H1 (cell line): ENCODE results near the gene KRTAP10-3. TPM values are rescaled to one million over a fixed set of nuclear protein-coding genes. Genes with fewer than 3 reads are reported as not detected.

Experiments used
- BACH1 ChIP-seq: IDR thresholded peaks from 2 replicates; pipeline ENCODE4 v1.6.1; 2012; ENCODE audit warnings: low read length, improper control_type of control experiment
- CTBP2 ChIP-seq: IDR thresholded peaks from 2 replicates; pipeline ENCODE4 v1.7.0; 2011; ENCODE audit warnings: borderline replicate concordance, mild to moderate bottlenecking, moderate library complexity, mixed read lengths, low read length; ENCODE audit not compliant: insufficient read depth, insufficient read length
- FOSL1 ChIP-seq: IDR thresholded peaks from 2 replicates; pipeline ENCODE4 v1.6.1; 2011; ENCODE audit warnings: mild to moderate bottlenecking, low read depth, low read length, moderate library complexity; ENCODE audit not compliant: insufficient read depth
- GABPA ChIP-seq: IDR thresholded peaks from 2 replicates; pipeline ENCODE4 v1.6.1; 2011; ENCODE audit warnings: mild to moderate bottlenecking, low read length, moderate library complexity, borderline replicate concordance; ENCODE audit not compliant: insufficient read depth
- HDAC6 ChIP-seq: IDR thresholded peaks from one replicate; pipeline ENCODE4 v1.7.1; 2012; ENCODE audit warnings: low read depth, mild to moderate bottlenecking, inconsistent platforms, low read length, moderate library complexity
- JUN ChIP-seq: IDR thresholded peaks from 2 replicates; pipeline ENCODE4 v1.6.1; 2011; ENCODE audit warnings: low read depth, mild to moderate bottlenecking, improper control_type of control experiment, low read length
- TCF12 ChIP-seq: IDR thresholded peaks from 2 replicates; pipeline ENCODE4 v1.6.1; 2011; ENCODE audit warnings: low read depth, mild to moderate bottlenecking, low read length
- ZNF274 ChIP-seq: IDR thresholded peaks from 2 replicates; pipeline ENCODE4 v1.7.0; 2012; ENCODE audit warnings: low read length, borderline replicate concordance; ENCODE audit errors: extremely low read depth
- polyA plus RNA-seq, 7 experiments: library from polyadenylated mRNA; depleted of rRNA in 3 of 7; stranded (reverse) in 5 of 7; unstranded in 2 of 7; fragments of >200 nt in 5 of 7; fragments of 200-250 nt in 2 of 7; gene quantifications; 1 replicate in 5 of 7; 2 replicates in 1 of 7; 4 replicates in 1 of 7; pipeline versions ENCODE4 v1.2.1 to v1.2.3, GENCODE V29; 2011 to 2013; ENCODE audit warnings: missing spikeins in 2 of 7, mixed read lengths in 2 of 7
- total RNA-seq: library from RNA; stranded (reverse); fragmentation: NEBNext Ultra II Directional; extraction: Animal tissue kit (Norgen Biotek cat#: 25700); gene quantifications from 2 replicates; pipeline ENCODE4 v1.2.1, GENCODE V29; 2021
- TF ChIP-seq, protein P1 (sequence below): fragments of 300-600 bp; sonication (generic); IDR thresholded peaks from 2 replicates; pipeline ENCODE4 v1.7.1; 2012; ENCODE audit warnings: low read length, moderate library complexity, mild to moderate bottlenecking, inconsistent platforms; ENCODE audit not compliant: insufficient replicate concordance
- TF ChIP-seq, protein P2 (sequence below): IDR thresholded peaks from 2 replicates; pipeline ENCODE4 v1.6.1; 2012; ENCODE audit warnings: inconsistent platforms

Gene KRTAP10-3
- total and polyA plus RNA-seq, 2 of the 8 experiments (the other 6 are each of a cell fraction or from before 2014, with no cell fraction given), result not detected

- TF ChIP-seq, protein P1, sequence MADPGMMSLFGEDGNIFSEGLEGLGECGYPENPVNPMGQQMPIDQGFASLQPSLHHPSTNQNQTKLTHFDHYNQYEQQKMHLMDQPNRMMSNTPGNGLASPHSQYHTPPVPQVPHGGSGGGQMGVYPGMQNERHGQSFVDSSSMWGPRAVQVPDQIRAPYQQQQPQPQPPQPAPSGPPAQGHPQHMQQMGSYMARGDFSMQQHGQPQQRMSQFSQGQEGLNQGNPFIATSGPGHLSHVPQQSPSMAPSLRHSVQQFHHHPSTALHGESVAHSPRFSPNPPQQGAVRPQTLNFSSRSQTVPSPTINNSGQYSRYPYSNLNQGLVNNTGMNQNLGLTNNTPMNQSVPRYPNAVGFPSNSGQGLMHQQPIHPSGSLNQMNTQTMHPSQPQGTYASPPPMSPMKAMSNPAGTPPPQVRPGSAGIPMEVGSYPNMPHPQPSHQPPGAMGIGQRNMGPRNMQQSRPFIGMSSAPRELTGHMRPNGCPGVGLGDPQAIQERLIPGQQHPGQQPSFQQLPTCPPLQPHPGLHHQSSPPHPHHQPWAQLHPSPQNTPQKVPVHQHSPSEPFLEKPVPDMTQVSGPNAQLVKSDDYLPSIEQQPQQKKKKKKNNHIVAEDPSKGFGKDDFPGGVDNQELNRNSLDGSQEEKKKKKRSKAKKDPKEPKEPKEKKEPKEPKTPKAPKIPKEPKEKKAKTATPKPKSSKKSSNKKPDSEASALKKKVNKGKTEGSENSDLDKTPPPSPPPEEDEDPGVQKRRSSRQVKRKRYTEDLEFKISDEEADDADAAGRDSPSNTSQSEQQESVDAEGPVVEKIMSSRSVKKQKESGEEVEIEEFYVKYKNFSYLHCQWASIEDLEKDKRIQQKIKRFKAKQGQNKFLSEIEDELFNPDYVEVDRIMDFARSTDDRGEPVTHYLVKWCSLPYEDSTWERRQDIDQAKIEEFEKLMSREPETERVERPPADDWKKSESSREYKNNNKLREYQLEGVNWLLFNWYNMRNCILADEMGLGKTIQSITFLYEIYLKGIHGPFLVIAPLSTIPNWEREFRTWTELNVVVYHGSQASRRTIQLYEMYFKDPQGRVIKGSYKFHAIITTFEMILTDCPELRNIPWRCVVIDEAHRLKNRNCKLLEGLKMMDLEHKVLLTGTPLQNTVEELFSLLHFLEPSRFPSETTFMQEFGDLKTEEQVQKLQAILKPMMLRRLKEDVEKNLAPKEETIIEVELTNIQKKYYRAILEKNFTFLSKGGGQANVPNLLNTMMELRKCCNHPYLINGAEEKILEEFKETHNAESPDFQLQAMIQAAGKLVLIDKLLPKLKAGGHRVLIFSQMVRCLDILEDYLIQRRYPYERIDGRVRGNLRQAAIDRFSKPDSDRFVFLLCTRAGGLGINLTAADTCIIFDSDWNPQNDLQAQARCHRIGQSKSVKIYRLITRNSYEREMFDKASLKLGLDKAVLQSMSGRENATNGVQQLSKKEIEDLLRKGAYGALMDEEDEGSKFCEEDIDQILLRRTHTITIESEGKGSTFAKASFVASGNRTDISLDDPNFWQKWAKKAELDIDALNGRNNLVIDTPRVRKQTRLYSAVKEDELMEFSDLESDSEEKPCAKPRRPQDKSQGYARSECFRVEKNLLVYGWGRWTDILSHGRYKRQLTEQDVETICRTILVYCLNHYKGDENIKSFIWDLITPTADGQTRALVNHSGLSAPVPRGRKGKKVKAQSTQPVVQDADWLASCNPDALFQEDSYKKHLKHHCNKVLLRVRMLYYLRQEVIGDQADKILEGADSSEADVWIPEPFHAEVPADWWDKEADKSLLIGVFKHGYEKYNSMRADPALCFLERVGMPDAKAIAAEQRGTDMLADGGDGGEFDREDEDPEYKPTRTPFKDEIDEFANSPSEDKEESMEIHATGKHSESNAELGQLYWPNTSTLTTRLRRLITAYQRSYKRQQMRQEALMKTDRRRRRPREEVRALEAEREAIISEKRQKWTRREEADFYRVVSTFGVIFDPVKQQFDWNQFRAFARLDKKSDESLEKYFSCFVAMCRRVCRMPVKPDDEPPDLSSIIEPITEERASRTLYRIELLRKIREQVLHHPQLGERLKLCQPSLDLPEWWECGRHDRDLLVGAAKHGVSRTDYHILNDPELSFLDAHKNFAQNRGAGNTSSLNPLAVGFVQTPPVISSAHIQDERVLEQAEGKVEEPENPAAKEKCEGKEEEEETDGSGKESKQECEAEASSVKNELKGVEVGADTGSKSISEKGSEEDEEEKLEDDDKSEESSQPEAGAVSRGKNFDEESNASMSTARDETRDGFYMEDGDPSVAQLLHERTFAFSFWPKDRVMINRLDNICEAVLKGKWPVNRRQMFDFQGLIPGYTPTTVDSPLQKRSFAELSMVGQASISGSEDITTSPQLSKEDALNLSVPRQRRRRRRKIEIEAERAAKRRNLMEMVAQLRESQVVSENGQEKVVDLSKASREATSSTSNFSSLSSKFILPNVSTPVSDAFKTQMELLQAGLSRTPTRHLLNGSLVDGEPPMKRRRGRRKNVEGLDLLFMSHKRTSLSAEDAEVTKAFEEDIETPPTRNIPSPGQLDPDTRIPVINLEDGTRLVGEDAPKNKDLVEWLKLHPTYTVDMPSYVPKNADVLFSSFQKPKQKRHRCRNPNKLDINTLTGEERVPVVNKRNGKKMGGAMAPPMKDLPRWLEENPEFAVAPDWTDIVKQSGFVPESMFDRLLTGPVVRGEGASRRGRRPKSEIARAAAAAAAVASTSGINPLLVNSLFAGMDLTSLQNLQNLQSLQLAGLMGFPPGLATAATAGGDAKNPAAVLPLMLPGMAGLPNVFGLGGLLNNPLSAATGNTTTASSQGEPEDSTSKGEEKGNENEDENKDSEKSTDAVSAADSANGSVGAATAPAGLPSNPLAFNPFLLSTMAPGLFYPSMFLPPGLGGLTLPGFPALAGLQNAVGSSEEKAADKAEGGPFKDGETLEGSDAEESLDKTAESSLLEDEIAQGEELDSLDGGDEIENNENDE, result no peak
- TF ChIP-seq GABPA (no peak), FOSL1 (no peak), HDAC6 (no peak), TCF12 (no peak), ZNF274 (no peak), JUN (no peak), BACH1 (no peak), CTBP2 (no peak)
- TF ChIP-seq, protein P2, sequence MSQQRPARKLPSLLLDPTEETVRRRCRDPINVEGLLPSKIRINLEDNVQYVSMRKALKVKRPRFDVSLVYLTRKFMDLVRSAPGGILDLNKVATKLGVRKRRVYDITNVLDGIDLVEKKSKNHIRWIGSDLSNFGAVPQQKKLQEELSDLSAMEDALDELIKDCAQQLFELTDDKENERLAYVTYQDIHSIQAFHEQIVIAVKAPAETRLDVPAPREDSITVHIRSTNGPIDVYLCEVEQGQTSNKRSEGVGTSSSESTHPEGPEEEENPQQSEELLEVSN, result no peak
These were observed 7.8 kb upstream of the KRTAP10-3 start (continued) for GRCh38 chr21:44566403-44566802.
